Germinal center (tissue), 1 donor: Measurements from ENCODE around the gene AHNAK.
"Not testable (repeated sequence)": the region's sequence is repeated elsewhere in the genome, so short reads cannot be mapped to it uniquely, and the experiment has no call there.

Source experiments
- DNase-seq: peaks from one replicate; pipeline ENCODE4 v3.0.0; 2012; ENCODE audit warnings: mixed read lengths, low spot score

AHNAK gene

GRCh38 chr11:62461740-62462507 is 84.7 kb downstream of the AHNAK start:
- no peak for DNase-seq

DNA sequence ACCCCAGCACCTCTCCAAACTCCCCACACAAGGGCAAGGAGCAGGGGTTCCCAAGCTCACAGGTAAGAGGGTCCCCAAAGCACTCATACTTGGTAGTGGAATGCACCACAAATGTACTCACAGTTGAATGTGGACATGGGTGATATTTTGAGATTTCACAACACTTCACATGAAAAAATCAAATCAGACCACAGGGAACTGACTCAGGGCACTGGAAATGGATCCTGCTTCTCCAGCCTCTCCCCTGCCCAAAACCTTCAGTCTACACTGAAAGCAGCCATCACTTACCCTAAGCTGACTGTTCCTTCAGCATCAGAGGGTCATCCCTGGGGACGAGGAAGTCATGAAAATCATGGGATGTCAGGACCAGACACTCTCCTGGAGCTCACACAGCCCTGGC is 87.5 kb downstream of the AHNAK start:
- DNase-seq: no peak

GRCh38 chr11:62458212-62459002 is 88.2 kb downstream of the AHNAK start:
- no peak for DNase-seq

DNA sequence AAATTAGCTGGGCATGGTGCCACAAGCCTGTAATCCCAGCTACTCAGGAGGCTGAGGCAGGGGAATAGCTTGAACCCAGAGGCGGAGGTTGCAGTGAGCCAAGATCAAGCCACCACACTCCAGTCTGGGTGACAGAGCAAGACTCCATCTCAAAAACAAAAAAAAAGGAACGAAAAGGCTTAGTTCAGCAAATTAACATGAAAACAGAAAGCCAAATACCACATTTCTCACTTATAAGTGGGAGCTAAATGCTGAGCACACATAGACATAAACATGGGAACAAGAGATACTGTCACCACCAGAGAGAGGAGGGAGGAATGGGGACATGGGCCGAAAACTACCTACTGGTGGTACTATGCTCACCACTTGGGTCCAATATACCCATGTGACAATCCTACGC is 89.1 kb downstream of the AHNAK start:
- no peak for DNase-seq

DNA sequence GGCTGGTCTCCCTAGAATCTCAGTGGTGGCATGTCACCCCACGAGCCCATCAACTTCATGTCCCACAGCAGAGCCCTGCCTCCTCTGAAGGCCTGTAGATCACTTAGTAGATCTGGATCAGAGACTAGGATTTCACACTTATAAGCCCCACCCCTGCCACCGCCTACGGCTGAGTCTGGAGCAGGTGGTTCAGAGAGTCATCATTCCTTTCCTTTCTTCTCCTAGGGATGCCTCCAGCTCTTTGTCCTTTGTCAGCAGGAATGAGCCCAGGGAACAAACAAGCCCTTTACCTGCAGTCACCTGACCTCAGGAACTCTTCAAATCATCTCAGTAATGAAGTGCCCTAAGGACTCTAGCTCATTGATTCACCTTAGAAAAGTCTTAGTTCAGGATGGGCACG is 90.0 kb downstream of the AHNAK start:
- DNase-seq: no peak

GRCh38 chr11:62452839-62453468 is 93.7 kb downstream of the AHNAK start:
- no peak for DNase-seq

DNA sequence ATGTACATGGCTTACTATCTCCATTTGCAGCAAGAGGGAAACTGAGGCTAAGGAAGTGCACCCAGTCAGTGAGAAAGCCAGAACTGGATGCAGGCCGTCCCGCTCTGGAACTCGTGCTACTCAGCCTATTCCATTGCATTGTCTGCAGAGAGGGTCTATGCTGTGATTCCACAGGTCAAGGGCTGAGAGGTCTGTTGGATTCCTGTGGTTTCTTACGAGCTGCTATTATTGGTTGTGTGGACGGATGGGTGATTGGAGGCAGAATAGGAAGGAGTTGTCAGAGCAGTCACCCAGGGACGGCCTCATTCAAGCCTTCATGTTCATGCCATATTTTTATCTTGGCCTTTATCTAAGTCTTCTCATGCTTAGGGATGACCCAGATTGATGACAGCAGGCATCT is 94.3 kb downstream of the AHNAK start:
- DNase-seq: no peak

DNA sequence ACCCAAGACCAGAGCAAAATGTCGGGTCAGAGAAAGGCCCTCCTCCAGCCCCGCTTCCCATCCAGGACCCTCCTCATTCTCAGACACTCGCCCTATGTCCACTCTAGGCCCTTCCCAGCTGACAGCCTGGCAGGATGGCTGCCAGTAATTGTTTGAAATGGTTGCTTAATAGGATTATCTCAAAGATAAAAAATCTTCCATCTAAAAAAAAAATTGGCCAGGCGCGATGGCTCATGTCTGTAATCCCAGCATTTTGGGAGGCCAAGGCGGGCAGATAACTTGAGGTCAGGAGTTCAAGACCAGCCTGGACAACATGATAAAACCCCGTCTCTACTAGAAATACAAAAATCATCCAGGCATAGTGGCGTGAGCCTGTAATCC is 95.4 kb downstream of the AHNAK start:
- no peak for DNase-seq

- no peak for DNase-seq
Observed at GRCh38 chr11:62450543-62451240, 95.9 kb downstream of the AHNAK start.

DNA sequence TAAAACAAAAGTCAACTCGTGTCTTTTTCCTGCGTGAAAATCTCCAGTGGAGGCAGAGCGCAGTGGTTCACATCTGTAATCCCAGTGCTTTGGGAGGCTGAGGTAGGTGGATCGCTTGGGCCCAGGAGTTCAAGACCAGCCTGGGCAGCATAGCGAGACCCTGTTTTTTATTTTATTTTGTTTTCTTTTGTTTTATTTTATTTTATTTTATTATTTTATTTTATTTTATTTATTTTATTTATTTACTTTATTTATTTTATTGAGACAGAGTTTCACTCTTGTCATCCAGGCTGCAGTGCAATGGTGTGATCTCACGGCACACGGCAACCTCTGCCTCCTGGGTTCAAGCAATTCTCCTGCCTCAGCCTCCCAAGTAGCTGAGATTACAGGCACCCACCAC is 96.7 kb downstream of the AHNAK start:
- not testable (repeated sequence) for DNase-seq

DNA sequence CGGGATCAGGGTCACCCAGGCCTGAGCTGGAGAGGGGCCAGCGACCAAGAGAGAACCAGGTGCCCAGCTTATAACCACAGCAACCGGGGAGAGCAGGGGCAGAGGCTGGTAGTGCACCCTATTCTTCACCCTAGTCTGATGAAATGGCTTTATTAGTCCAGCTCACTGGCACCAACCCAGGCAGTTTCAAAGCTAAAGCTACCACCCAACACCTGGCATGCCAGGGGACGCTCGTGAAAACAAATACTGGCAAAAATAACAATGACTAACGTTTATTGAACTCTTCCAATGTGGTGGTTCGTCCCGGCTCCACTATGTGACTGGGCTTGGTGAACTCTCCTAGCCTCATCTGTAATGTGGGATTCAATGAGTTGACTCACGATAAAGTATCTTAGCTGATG is 97.2 kb downstream of the AHNAK start:
- DNase-seq: no peak

- DNase-seq: no peak
Observed at GRCh38 chr11:62446091-62446490, 100.5 kb downstream of the AHNAK start.

DNA sequence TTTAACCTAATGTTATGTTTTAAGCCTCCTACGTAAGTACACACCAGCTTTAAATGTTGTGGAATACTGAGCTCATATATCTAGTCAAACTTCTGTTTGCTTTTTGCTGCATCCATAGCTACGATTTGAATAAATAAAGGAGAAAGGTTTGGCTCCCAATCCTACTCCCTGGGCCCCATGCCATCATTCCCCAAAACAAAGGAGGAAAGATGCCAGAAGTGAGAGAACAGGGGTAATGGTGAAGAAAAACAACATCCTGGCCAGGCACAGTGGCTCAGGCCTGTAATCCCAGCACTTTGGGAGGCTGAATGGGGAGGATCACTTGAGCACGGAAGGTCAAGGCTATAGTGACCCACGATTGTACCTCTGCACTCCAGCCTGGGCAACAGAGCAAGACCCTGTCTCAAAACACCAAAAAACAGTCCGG is 101.3 kb downstream of the AHNAK start:
- no peak for DNase-seq

DNA sequence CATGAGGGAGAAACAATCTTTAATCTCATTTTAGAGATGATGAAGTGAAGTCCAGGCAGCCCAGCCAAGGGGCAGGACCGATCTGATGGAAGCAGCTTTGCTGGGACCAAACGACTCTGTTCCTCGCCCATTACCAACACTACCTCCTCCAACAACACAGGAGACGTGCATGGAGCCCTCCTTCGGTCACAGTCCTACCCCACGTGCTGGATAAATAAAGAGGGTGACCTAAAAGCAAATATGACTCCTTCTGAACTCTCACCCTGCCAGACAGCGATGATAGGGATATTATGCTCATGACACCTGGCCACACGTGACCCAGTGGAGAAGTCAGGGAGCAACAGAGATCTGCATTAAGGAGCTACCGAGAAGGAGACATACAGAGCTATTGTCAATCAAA is 101.8 kb downstream of the AHNAK start:
- DNase-seq: no peak

DNA sequence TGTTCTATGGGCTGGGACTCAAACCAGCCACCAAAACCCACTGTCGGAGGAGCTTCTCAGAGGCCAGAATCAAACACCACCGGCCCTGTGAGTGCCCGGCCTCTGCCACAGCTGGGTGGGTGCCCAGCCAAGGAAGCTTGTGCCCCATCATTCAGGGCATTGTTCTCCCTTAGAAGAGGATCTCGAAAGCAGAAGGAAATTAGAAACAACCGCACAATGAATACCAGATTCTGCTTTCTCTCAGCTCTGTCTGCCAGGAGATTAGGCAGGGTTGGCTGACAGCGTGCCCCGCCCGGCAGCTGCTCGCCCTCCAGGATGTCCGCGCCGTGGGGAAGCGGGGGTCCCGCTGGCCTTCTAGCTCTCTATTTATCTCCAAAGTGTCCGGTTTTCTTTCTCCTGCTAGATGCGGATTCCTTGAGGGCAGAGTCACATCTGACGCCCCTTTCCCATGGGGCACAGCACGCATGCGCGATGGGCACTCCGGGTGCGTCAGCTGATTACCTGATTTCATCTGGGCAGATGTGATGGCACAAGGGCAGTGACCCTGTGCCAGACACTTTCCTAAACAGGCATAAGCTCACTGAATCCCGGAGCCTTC is 102.3 kb downstream of the AHNAK start:
- peak; percentile 63 for DNase-seq

DNA sequence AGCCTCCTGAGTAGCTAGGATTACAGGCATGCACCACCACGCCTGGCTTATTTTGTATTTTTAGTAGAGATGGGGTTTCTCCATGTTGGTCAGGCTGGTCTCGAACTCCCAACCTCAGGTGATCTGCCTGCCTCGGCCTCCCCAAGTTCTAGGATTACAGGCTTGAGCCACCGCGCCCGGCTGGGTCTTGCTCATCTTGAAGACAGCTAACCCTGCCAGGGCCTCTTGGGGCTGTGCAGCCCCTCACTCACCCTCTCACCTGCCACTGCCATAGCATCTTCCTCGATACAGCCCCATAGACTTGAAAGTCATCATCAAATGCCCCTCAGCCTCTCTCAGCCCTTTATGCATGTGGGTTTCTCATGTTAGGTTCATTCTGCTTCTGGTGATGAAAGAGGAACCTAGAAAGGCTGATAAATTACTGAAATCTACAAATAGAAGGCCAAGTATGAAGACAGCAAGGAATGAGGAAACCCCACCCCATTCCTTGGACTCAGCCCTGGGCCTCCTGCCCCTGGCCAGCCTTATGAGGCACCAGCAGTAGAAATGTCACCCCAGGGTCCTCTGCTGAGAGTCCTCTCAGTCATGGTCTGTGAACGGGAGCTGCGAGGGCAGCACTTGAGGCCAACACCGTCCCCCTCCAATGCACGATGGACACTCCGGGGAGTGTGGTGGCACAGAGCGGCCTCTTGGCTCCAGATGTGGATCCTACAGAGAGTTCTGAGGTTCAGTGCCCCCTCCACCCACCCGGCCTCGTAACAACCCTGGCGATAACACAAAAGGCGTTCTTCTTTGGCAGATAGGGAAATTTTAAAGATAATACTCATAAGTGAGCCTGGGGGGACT is 103.0 kb downstream of the AHNAK start:
- no peak for DNase-seq

GRCh38 chr11:62439785-62440602 is 106.6 kb downstream of the AHNAK start:
- DNase-seq: no peak

DNA sequence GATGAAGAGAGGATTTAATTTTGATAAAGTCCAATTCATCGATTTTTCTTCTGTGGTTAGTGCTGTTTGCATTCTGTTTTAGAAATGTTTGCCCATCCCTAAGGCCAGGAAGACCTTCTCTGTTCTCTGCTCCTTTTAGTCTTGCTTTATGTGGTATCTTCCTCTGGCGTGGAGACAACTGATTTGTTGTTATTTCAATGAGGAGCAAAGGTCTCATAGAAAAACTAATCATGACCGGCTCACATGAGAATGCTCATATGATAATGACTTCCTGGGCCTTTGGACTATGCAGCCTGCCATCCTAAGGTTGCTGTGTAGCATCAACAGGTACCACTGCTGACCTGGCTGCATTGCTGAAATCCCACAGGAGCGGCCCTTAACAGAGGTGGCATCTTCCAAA is 108.0 kb downstream of the AHNAK start:
- no peak for DNase-seq

DNA sequence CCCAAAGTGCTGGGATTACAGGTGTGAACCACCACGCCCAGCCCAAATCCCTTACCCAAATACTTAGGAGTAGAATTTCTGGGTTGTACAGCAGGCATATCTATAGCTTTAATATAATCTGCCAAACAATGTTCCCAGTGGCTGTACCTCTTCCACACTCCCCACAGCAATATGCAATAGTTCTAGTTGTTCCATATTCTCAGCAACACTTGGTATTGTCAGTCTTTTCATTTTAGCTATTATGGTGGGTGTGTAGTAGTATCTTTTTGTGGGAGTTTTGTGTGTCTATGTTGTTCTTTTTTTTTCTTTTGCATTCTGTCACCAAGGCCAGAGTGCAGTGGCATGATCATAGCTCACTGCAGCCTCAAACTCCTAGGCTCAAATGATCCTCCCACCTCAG is 109.0 kb downstream of the AHNAK start:
- no peak for DNase-seq
